ENCODE data around the gene CELF3. TPM values are rescaled to one million over a fixed set of nuclear protein-coding genes. Genes with fewer than 3 reads are reported as not detected.
"Not testable (repeated sequence)": the region's sequence is repeated elsewhere in the genome, so short reads cannot be mapped to it uniquely, and the experiment has no call there.

The CELF3 gene
- total and polyA plus RNA-seq, 2 experiments from 2014 or later = 0.31 to 0.58 TPM

GRCh38 chr1:151684128-151684527, 32.5 kb downstream of the CELF3 start (continued):
- TF ChIP-seq CTCF (conservative IDR thresholded peaks at IDR 0.05; ENCODE audit: low read depth in 2 of 2) (no peak), CREB1 (CRISPR knock-in tag; IDR thresholded peaks at IDR 0.05; ENCODE audit: low read depth) (no peak), STAT1 (IDR thresholded peaks at IDR 0.05; ENCODE audit: unreplicated experiment) (no peak), NANOG (IDR thresholded peaks at IDR 0.05; ENCODE audit: borderline replicate concordance) (no peak), REST (IDR thresholded peaks at IDR 0.05; ENCODE audit: unreplicated experiment) (no peak)

GRCh38 chr1:151682901-151683300, 33.7 kb downstream of the CELF3 start:
- not testable (repeated sequence) for H3K4me1 ChIP-seq (ENCODE audit: insufficient read depth); H3K27me3 ChIP-seq (ENCODE audit: insufficient read depth); H3K9me2 ChIP-seq (ENCODE audit: insufficient read depth); DNase-seq (ENCODE audit: low spot score); H3F3A ChIP-seq (replicated peaks; ENCODE audit: low read depth); H3K27me3 Mint-ChIP-seq (ENCODE audit: insufficient read depth, low read depth, poor library complexity); H3K36me3 Mint-ChIP-seq (ENCODE audit: low read depth); H3K4me1 Mint-ChIP-seq; H3K36me3 ChIP-seq (ENCODE audit: insufficient read depth); H3K4me2 ChIP-seq; H3K27ac Mint-ChIP-seq; H3K79me2 ChIP-seq (replicated peaks; ENCODE audit: insufficient read depth); H3K4me3 ChIP-seq; ATAC-seq; H3K27ac ChIP-seq (ENCODE audit: low read depth); H3K9me3 Mint-ChIP-seq; H3K4me3 Mint-ChIP-seq; H2AFZ ChIP-seq; H4K20me1 ChIP-seq (replicated peaks; ENCODE audit: insufficient read depth)

- Mint-ChIP-seq H3K4me1 (no peaks in the 10 kb centered on the region), H3K4me3 (no peak overlapping the region), H3K9me3 (no peaks in the 10 kb centered on the region), H3K36me3 (ENCODE audit: low read depth) (peaks cover 2% of the 10 kb centered on the region; the same call in 1 of the 3 replicates), H3K27ac (no peak overlapping the region), H3K27me3 (ENCODE audit: insufficient read depth, low read depth, poor library complexity) (no peaks in the 10 kb centered on the region)
- no peak for TF ChIP-seq CREB1 (CRISPR knock-in tag; IDR thresholded peaks at IDR 0.05; ENCODE audit: low read depth)
- TF ChIP-seq NANOG (IDR thresholded peaks at IDR 0.05; ENCODE audit: borderline replicate concordance) = no peak
- H3K36me3 ChIP-seq (ENCODE audit: insufficient read depth) = no peaks in the 10 kb centered on the region
- no peaks in the 10 kb centered on the region for H3K9me2 ChIP-seq (ENCODE audit: insufficient read depth)
- H3K4me2 ChIP-seq = no peak overlapping the region
- no peaks in the 10 kb centered on the region for H4K20me1 ChIP-seq (replicated peaks; ENCODE audit: insufficient read depth)
- no peak overlapping the region for H3K27ac ChIP-seq (ENCODE audit: low read depth)
- H3K79me2 ChIP-seq (replicated peaks; ENCODE audit: insufficient read depth) = no peaks in the 10 kb centered on the region
- DNase-seq (ENCODE audit: low spot score) = no peak
- no peak overlapping the region for H2AFZ ChIP-seq
- ATAC-seq = no peak
- no peaks in the 10 kb centered on the region for H3K27me3 ChIP-seq (ENCODE audit: insufficient read depth)
- no peaks in the 10 kb centered on the region for H3K4me1 ChIP-seq (ENCODE audit: insufficient read depth)
- H3F3A ChIP-seq (replicated peaks; ENCODE audit: low read depth) = no peaks in the 10 kb centered on the region
- H3K4me3 ChIP-seq = no peak overlapping the region
Measured at GRCh38 chr1:151681923-151682322, 34.7 kb downstream of the CELF3 start.
